ENCODE data around the gene GET4.

The GET4 gene

DNA sequence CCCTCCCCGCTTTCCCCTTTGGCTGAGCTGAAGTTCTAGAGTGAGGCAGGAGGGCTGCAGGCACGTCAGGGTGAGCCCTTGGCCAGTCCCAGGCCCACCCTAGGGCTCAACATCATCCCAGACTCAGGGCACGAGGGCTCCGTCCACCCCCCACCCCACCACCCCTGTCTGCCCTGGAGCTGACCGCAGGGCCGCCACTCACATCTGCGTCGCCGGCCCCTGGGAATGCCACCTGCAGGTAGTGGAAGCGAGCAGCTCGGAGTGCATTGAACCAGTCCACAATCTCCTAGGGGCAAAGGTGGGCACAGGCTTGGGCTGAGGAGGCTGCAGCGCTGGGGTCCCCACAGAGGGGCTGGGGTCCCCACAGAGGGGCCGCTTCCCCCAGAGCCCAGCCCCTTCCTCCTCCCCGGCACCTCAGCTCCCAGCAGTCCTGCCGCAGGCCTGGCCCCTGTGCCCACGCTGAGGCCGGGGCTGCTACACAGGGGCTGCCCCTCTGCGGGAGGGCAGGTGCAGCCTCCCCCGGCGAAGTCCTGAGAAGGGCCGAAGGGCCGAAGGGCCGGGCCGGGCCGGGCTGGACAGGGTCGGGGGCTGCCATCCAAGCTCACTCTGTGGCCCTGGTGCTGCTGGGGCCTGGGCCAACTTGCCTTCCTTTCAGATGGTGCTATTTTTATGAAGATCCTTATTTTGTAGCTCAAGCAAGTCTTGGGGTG, 24.1 kb downstream of the GET4 start:
- DNase-seq (ENCODE audit: low read depth) = no peak

DNA sequence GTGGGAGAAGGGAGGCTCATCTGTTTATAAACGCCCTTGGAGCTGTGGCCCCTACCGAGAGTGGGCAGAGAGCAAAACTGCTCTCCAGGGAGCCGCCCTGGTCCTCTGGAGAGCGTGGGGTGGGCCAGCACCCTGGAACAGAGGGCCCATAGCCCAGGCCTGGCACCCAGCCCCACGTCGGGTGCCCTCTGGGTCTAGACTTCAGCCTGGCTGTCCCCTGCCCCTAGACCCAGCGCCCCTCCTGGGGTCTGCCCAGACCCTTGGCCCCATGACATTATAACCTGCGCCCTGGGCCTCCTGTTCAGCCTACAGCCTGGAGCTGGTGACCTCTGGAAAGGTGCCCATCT, 24.7 kb downstream of the GET4 start:
- DNase-seq (ENCODE audit: low read depth) = no peak

DNA sequence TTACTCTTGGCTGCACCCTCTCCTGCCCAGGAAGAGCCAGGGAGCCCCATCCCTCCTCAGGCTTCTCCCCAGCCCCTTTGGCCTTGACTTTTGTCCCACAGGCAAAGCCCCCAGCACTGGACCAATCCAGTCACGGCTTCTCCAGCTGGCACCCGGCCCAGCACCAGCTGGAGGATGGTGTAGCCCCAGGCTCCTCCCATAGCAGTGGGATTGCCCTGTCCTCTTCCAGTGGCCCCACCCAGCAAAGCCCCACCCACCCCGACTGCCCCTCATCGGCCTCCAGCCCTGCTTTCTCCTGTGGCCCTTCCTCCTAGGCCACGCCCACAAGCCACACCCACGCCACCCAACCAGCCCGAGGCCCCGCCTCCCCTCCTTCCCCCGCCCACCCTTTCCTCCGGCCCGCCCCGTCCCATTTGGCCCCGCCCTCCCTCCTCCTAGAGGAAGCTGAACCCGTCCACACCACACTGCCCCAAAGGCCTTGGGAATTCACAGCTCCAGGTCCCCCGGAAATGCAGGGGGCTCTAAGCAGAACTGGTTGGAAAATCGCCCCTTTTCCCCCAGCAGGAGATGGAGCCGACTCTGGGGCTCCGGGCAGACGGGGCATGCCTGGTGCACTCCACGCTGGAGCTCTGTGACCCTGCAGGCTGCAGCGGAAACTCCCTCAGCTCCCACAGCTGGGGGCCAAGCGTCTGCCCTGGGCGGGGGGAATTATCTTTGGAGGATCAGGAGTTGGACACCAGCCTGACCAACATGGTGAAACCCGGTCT, 25.2 kb downstream of the GET4 start:
- peak; percentile 30 for DNase-seq (ENCODE audit: low read depth)

DNA sequence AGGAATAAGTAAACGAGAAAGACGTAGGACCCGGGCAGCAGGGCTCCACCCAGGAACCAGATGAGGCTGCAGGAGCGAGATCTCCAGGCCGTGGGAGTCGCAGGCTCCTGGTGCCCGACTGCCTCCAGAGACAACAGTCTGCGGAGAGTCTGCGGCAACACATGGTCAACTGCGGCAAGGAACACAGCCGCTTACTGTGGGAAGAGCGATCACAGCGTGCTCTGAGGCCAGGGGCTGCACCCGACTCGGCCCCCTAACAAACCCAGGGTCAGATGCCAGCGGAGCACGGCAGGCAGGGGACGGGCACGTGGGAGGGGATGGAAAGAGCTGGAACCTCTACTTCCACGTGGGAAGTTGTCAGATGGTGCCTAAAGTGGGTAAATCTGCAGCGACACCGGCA, 26.6 kb downstream of the GET4 start:
- DNase-seq (ENCODE audit: low read depth) = no peak

DNA sequence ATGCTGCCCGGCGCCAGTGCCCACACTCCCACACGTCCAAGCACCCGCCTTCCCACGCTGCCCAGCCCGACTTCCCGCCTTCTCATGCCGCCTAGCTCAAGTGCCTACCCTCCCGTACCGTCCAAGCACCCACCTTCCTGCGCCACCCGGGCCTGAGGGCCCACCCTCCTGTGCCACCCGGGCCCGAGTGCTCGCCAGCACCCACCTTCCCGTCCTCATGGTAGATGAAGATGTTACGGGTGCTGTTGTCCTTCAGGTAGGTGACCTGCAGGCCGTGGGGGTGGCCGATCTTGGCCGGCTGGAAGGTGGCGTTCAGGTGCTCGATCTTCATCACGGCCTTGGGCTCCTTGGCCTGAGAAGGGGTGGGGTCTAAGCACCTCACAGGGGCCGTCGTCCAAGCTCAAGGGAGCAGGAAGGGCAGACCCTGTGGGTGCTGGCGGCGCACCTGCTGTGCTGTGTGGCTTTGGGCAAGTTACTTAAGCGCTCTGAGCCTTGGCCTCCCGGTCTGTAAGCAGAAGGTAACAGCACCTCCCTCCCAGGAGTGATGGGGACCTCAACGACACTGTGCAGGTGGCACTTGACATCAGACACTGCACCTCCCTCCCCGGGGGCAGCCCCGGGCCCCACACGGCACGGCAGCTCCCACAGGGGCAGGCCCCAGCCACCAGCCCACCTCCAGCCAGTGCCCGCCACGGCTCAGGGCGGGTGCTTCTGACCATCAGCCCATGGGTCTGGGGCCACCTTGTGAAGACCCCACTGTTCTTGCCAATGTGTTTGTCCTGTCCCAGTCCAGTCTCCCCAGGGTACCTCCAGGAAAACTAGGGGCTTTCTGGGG, 27.8 kb downstream of the GET4 start:
- no peak for DNase-seq (ENCODE audit: low read depth)

DNA sequence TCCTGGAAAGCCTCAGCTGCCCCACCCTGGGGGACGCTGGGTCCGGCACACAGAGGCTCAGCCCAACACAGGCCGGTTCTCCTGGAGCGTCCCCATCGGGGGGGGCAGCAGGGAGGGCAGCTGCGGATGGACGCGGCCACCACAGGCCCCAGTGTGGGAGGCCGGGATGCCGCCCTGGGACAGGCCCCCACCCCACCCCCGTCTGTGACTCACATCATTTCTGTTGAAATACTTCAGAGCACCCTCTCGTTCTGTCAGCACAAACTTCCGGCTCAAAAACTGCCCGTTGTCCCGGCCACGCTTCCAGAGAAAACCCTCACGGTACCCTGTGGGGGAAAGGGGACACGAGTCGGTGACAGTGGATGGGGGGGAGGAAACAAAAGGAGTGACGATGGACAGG, 28.5 kb downstream of the GET4 start:
- no peak for DNase-seq (ENCODE audit: low read depth)

DNA sequence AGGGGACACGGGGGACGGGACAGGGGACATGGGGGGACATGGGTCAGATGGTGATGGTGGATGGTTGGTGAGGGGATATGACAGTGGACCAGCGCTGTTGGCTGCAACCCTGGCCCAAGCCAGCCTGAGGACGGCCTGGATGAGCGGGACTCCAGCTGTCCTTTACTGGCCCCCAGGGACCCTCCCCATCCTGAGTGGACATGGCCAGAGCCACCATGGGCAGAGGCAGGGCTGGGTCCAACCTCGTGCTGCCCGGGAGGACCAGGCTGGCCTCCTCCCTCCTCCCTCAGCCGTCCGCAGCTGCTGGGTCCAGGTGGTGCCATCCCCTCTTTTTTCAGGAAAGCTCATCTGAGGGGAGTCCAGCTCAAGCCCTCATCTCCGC, 30.4 kb downstream of the GET4 start:
- DNase-seq (ENCODE audit: low read depth) = no peak

DNA sequence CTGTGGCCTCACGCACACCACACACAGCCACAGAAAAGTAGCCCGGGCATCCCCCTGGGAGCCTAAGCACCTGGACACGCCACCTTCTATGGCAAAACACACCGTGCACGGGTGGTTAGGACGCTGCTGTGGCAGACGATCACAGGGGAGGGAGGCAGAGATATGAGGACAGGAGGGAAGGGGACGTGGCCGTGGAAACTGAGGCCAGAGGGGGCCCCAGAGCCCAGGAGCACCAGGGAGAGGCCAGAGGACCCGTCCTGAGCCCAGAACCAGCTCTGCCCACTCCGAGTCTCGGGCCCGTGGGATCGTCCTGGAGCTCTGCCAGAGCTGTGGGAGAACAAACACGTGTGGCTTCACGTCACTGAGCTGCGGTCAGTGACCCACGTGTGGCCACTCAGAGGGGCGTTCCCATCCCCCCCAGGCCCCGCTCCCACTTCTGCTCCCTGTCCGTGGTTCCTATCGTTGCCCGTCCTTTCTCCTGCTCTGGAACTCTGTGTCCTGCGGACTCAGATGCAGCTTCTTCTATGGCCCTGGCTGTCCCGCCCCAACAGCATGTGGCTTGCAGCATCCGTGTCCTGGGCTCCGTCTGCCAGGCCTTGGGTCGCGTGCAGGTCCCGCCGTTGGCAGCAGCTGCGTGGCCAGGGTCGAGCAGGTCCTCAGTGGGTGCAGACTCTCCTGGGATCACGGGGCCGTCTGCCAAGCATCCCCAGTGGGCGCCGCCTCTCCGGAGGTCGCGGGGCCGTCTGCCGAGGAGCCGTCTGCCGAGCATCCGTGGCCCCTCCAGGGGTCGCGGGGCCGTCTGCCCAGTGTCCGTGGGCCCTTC, 31.0 kb downstream of the GET4 start:
- DNase-seq (ENCODE audit: low read depth) = no peak

DNA sequence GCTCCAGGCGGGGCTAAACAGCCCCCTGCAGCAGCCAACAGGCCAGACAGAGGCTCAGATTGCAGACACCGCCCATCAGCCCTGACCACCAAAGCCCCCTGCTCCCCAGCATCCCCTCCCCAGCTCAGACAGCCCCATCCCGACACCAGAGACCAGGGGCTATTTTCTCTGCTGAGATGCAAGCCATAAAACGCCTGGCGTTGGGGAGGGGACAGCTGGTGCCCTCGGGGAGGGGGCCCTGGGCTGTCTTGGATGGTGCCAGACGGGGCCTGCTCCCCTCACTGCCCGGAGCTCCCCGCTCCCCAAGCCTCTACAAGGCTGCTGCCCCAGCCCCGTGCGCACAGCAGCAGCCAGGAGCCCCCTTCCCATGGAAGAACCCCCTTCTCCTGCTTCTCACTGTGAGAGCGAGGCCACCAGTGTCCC, 31.8 kb downstream of the GET4 start:
- DNase-seq (ENCODE audit: low read depth) = no peak

DNA sequence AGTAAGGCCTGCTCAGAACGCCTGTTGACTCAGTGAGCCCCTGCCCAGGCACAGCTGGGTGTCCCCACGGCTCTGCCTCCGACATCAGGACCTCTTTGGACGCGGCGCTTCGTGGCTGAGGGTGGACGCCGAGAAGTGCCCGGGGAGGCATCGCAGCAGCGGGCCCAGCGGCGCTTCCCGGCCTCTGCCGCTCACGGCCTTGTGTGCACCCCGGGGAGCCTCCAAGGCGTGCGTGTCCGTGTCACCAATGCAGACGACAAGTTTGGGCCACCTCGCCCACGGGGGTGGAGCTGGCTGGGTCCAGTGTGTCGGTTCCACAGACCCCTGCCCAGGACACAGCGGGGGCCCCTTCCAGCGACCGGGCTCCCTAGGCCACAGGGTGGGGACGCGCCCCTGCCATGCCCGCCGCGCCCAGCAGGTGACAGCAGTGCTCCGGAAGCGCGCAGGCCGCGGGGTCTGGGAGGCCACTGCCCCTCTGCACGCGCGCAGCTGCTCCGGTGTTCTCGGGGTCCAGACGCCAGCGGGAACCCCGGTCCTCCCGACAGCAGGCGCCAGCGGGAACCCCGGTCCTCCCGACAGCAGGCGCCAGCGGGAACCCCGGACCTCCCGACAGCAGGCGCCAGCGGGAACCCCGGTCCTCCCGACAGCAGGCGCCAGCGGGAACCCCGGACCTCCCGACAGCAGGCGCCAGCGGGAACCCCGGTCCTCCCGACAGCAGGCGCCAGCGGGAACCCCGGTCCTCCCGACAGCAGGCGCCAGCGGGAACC, 32.4 kb downstream of the GET4 start:
- DNase-seq (ENCODE audit: low read depth) = peak; percentile 13

DNA sequence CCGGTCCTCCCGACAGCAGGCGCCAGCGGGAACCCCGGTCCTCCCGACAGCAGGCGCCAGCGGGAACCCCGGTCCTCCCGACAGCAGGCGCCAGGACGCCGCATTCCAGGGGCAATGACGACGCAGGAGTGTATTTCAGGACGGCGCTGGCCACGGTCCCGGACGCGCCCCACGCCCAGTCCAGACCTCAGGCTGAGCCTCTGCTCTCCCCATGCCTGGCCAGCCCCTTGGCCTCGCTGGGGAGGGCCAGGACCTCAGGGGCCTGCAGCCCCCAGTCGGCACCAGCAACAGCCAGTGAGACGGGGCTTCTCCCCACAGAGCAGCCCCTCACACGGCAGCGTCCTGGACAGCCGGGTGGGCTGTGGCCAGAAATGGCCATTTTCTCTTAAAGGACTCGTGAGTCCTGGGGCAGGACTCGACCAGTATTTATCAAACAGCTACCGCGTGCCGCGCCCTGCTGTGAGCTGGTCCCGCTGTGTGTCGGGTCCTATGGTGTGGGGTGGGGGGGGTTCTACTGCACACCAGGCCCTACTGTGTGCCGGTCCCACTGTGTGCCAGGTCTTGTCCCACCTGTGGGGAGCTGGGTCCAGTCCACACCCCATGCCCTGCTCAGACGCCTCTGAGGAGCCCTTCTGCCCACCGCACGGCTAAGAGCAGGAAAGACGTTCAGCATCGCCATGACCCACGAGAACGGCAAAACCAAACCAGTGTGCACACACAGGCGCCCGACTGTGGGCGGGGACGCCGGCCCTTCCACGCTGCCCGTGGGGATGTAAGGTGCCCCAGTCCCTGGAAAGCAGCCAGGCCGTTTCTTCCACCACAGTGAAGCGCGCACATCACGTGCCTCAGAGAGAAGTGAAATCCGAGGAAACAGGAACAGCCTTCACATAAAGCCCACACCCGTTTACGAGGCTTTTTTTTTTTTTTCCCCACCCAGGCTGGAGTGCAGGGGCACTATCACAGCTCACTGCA, 33.3 kb downstream of the GET4 start:
- DNase-seq (ENCODE audit: low read depth) = no peak

DNA sequence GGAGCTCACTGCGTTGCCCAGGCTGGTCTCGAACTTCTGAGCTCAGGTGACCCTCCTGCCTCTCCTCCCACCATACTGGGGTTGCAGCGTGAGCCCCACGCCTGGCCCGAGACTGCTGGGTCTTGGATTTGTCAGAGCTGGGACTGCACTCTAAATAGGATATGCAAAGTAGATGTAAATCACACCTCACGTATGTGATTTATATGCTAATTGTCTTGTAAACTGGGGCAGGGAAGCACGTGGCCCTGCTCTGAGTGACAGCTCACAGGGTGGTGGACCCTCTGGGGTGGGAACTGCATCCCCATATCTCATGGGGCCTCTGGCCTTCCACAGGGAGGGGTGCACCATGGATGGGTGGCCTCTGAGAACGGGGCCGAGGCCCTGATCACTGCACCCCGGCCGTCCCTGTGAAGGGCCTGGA, 34.1 kb downstream of the GET4 start:
- no peak for DNase-seq (ENCODE audit: low read depth)

DNA sequence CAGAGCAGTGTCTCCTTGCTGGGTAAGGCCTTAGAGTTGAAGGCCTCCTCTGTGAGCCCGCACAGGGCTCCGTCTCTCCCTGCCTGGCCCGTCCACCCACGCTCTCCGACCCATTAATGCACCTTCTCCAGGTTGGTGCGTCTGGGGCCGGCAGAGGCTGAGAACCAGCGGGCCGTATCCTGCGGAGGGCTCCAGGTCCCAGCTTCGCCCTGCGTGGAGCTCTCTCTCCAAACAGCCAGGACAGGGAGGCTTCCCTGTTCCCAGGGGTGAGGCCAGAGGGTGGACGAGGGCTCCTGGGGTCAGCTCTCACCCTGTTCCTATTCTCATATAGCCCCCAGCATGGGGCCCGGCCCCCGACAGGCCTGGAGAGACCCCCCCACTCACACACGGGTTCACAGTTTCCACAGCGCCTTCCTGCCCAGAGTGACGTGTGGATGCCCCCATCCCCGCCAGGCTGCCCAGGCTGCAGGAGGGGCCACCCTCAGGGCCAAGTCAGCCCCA, 34.6 kb downstream of the GET4 start:
- no peak for DNase-seq (ENCODE audit: low read depth)

DNA sequence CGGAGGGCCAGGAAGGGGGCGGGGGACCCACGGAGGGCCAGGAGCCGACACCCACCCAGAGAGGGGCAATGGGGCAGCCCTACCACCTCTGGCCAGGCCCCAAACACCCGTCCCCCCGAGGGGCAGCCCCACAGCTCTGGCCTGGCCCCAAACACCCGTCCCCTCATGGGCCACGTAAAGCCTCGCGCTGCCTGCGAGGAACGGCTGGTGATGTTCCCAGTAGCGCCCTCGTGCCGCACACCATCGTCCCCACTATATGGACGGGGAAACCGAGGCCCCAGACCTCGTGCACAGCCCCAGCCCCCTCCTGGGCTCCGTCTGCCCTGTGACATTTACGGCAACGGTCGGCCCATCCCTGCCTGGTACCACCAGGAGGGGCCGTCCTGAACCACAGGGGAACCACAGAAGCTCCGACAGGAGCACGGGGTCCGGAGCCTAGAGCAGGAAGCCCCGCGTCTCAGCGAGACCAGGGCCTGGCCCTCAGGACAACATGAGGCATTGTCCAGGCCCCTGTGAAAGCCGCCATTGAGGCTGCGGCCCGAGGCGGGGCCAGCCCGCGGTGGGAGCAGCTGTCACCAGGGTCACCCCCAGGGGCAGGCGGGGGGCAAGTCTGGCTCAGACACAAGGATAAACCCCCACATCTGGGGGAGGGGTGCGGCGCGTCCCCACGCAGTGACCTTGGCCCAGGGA, 35.6 kb downstream of the GET4 start:
- no peak for DNase-seq (ENCODE audit: low read depth)

DNA sequence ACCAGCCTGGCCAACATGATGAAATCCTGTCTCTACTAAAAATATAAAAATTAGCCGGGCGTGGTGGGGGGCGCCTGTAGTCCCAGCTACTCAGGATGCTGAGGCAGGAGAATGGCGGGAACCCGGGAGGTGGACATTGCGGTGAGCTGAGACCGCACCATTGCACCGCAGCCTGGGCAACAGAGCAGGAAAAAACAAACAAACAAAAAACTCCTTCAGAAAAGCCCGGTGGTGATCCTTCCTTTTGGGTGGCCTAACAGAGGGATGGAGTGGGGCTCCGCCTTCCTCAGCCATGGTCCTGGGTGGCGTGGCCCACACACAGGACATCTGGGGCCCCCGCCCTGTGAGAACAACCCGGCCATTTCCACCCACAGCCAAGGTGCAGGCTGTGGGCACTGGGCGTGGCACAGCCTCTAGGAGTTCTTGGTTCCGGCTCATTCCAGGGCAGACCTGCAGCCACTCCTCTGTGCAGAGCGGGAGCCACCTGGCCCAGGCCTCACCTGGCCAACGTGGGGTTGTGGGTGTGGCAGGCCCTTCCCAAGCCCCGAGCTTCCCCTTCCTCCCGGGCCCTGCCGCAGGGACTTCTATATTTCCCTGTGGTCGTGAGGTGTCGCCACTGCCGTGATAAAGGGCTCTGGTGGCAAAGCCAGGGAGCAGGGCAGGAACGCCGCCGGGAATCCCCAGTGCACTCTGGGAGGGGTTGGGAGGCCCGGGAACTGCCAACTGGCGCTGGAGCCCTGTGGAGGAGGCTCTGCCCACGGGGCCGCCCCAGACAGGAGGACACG, 37.6 kb downstream of the GET4 start:
- DNase-seq (ENCODE audit: low read depth) = no peak

DNA sequence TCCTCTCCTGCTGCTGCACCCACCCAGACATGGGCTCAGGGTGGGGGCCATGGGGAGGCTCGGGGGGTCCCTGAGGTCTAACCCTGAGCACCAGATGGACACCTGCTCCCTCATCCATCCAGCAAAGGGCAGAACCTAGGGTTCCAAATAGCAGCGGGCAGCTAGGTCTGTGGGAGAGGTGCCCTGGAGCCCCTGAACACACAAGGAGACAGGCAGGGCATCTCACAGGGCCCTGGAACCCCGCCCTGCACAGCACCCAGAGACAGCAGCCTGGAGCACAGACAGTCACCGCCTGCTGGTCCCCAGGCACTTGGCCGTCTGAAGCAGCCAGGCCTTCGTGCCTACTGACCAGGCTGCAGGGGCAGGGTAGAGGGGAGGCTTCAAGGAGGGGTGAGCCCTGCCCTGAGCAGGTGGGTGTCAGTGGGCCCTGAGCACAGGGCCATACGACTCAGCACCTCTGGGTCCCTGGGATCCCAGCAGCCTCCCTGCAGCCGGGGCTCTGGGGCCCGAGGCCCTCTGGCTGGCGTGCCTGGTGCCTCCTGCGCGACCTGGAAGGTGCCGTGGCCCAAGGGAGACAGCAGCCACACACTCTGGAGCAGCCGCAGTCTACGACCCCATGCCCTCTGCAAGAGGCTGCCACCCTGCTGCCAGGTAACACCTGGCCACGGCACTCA, 38.3 kb downstream of the GET4 start:
- DNase-seq (ENCODE audit: low read depth) = no peak

DNA sequence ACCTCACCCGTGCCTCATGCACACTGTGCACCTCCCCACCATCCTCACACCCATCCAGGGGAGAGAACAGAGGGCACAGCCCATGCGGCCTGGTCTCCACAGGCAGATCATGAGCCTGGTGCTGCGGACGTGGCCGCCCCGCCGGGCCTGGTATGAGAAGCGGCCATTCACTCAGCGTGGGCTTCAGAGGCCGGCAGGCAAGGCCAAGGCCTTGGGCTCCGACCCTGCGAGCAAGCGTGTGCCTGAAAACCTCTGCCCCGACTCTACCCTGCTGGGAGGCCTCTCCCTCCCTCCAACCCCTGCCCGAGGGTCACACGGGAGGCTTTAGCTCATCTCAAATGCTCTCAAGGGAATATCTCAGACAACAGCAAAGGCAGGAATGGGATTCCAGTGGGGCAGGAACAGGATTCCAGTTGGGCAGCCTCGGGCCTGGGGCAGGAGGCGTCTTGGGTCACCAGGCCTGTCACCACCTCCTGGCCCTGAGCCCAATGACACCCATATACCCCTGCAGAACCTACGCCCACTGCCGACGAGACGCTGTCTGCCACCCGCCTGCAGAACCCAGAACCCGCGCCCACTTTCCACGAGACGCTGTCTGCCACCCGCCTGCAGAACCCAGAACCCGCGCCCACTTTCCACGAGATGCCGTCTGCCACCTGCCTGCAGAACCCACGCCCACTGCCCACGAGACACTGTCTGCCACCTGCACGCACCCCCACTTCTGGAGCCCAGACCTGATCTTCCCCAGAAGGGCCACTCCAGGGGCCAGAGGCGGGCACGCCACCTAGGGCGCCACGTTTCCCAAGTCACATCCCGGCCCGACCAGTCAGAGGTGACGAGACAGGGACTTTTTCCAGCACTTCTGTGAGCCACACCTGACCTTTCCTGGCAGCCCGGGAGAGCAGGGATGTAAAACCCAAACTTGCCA, 39.2 kb downstream of the GET4 start:
- DNase-seq (ENCODE audit: low read depth) = no peak

All from GM04504 (cell line).